GM13977 (cell line): ENCODE measurements around the gene UTY.

ENCODE experiments used
- DNase-seq: peaks from one replicate; pipeline ENCODE4 v3.0.0; 2012; ENCODE audit warnings: low spot score
- in situ Hi-C: fragments of 300-500 bp; cut with MboI; formaldehyde crosslinking; loops from one replicate; pipeline ENCODE4 v1.12.0; 2022; ENCODE audit warnings: low sequenced_read_pairs, low pct_unique_long_range_greater_than_20kb, mixed read lengths, inconsistent platforms; ENCODE audit not compliant: unreplicated experiment
- TF ChIP-seq, protein P1 (sequence below): IDR thresholded peaks from 2 replicates; pipeline ENCODE4 v1.5.1; 2012; ENCODE audit warnings: mild to moderate bottlenecking, control low read depth; ENCODE audit not compliant: insufficient read depth; ENCODE audit errors: extremely low read depth, missing control alignments

The UTY gene

DNA sequence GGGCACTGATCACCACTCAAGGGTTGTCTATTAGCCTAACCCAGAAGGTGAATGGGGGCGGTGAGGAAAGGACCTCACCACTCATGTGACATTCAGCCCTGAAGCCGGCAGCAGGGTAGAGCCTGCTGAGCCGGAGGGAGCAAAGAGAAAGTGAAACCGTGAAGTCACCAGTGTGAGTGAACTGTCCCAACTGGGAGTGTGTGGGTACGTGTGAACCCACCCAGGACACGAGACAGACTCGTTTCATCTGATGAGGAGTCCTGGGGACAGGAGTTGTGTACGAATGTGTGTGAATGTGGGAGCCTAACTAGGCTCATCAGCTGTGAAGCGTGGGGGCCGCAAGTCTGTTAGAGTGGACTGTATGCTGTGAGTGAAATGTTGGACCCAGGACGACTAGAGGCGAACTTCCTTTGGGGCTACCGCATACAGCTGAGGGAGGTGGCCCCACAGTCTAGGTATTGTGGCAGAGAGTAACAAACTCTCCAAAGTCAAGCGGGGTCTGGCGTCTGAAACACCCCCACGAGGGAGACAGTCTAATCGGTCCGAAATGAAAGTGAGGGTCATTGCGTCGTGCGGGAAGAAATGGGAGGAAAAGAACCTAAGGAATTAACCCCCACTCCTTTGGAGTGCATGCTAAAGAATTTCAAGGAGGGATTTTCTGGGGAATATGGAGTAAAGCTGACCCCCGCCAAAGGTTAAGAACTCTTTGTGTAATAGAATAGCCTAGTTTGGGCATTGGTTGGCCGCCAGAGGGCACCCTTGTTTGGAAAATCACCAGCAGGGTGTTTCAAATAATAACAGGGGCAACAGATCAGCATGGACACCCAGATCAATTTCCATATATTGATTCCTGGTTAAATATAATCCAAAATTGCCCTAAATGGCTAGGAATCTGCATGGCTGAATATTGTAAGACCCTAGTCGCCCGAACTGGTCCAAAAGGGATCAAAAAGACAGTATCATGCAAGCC lies 43.6 kb downstream of the UTY start:
- DNase-seq: no peak
- in situ Hi-C loops: no loop called here
- TF ChIP-seq, protein P1, sequence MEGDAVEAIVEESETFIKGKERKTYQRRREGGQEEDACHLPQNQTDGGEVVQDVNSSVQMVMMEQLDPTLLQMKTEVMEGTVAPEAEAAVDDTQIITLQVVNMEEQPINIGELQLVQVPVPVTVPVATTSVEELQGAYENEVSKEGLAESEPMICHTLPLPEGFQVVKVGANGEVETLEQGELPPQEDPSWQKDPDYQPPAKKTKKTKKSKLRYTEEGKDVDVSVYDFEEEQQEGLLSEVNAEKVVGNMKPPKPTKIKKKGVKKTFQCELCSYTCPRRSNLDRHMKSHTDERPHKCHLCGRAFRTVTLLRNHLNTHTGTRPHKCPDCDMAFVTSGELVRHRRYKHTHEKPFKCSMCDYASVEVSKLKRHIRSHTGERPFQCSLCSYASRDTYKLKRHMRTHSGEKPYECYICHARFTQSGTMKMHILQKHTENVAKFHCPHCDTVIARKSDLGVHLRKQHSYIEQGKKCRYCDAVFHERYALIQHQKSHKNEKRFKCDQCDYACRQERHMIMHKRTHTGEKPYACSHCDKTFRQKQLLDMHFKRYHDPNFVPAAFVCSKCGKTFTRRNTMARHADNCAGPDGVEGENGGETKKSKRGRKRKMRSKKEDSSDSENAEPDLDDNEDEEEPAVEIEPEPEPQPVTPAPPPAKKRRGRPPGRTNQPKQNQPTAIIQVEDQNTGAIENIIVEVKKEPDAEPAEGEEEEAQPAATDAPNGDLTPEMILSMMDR: no peak

DNA sequence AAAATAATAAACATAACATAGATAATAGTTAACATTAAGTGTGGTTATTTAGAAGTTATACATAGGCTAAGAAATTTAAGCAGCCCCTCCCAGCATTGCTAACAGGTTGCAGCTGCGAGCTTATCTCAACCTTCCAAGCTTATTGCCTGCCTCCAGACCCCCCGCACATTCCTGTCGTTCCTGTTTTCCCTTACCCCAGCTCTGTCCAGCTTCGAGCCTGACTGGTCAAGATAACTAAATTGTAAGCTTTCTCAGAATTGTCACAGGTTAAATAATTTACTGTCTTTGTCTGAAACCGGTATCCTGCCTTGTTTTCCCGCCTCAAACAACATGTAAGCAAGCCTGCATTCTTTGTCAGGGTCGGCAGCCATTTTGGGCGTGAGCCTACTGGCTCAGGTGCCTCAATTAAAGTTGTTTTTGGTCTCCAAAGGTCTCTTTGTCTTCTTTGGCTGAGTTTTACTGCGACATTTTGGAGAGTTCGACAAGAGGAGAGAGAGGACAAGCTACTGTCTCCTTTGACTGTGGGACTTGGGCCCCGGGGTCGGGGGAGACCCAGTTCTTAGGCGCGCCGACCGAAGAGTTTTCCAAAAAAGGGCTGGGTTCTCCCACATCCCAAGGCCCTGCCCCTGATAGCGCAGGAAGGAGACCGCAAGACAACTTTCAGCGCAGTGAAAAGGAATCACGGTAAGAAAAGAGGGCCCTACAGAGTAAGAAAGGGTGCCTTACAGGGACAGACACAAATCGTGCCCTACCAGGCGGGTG lies 44.4 kb downstream of the UTY start:
- TF ChIP-seq, protein P1: no peak
- DNase-seq: no peak
- in situ Hi-C loops: no loop called here

DNA sequence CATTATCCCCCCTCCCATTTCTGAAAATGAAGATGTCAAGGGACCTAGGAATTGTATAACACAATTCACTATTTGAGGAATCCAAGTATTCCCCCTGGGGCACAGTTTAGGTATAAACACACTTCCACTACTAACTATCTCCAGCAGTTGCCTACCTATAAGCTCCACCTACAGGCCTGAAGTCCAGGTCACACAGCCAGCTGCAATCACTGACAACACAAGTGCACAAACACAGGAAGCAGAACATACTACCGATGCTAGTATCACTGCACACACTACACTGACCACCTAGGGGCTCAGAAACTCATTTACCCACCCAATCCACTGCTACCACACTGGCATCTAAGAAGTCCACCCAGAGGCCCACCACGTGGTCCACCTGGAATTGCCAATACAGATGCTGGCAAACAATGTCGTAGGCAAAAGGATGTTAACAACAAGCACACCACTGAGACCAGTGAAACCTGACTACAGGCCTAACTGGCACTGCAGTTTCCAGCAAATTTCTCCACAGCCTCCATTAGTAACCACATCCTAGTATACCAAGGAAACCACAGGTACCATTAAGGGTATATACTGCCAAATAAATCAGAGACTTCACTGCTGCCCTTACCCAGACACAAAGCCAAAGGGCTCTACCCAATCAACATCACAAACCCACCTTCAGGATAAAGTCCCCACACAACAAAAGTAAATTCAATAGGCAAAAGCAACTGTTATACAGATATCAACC lies 47.4 kb downstream of the UTY start:
- no peak for DNase-seq
- in situ Hi-C loops: no loop called here
- TF ChIP-seq, protein P1: no peak

DNA sequence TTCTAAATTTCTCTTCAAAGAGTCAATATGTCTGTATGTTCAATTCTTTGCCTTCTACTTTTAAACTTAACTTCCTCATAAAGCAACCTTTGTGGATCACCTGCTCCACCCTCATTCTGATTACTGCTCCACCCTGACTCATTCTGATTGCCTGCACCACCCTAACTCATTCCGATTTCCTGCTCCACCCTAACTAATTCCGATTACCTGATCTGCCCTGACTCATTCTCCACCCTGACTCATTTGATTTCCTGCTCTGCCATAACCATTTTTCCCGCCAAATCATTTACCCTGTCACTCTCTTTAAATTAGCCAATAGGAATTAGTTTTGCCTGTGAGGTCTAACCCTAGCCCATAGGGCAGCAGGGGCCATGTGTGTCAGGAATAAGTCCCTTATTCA lies 50.3 kb downstream of the UTY start:
- in situ Hi-C loops: no loop called here
- DNase-seq: no peak
- TF ChIP-seq, protein P1: no peak

DNA sequence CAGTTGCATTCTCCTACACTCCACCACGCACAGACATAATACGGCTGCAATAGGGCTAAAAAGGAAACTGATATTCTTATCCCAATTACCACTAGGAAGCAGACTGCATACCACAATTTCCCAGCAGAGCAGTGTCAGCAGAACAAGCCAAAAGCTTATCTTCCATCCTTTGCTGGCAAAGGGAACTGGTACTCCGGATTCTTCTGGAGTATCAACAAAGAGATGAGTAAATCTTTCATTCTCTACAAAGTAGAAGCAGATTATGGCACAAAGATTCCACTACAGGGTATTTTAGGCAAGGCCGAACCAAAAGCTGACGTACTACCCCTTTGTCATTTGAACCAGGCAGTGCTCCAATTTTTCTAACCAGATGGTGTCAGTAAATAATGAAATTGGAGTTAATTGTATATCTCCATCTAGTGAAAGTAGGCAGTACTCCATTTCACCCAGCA lies 56.5 kb downstream of the UTY start:
- TF ChIP-seq, protein P1: no peak
- no peak for DNase-seq
- in situ Hi-C loops: no loop called here
